ENCODE results near the gene ACR.

DNA sequence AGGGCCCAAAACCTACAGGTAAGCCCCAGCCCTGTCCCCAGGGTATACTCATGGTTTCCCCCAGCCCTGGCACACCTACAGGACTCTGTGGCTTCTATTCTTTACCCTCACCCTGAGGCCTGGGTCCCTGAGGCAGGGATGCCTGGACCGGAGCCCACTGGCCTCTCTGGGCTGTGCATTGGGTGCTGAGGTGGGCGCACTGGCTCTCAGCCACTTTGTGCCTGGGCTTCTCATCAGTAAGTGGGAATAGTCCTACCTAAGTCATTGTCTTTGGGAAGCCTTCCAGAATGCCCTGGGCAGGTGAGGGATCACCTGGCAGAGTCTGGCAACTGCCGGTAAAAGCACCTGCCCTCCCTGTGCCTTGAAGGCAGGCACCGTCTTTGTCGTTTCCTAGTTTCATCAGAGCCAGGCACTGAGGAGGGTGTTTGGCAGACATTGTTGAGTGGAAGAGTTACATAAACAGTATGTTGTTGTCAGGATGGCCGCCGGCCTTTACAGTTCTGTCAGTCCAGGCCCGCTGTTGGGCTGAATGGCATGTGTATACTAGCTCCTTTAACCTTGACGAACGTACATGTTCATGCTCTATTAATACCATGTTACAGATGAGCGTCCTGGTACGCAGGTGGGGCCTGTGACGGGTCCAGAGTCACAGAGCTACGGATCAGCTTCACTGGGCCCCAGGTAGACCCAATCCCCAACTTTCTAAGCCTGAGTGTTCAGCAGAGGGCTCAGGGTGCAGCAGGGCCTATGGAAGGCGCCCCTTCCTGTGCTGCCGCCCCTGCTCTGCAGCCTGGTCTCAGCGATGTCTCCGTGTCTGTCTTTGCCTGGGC, 42.4 kb upstream of the ACR start:
- TF ChIP-seq, protein P1, sequence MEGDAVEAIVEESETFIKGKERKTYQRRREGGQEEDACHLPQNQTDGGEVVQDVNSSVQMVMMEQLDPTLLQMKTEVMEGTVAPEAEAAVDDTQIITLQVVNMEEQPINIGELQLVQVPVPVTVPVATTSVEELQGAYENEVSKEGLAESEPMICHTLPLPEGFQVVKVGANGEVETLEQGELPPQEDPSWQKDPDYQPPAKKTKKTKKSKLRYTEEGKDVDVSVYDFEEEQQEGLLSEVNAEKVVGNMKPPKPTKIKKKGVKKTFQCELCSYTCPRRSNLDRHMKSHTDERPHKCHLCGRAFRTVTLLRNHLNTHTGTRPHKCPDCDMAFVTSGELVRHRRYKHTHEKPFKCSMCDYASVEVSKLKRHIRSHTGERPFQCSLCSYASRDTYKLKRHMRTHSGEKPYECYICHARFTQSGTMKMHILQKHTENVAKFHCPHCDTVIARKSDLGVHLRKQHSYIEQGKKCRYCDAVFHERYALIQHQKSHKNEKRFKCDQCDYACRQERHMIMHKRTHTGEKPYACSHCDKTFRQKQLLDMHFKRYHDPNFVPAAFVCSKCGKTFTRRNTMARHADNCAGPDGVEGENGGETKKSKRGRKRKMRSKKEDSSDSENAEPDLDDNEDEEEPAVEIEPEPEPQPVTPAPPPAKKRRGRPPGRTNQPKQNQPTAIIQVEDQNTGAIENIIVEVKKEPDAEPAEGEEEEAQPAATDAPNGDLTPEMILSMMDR (IDR thresholded peaks at IDR 0.05; ENCODE audit: low read depth, low read length, poor library complexity, severe bottlenecking) = no peak
- TF ChIP-seq EZH2phosphoT487 (IDR thresholded peaks at IDR 0.05; ENCODE audit: borderline replicate concordance, low read length) = no peak

All from DOHH2 (cell line).